ENCODE results near the gene MMP13. TPM values are rescaled to one million over a fixed set of nuclear protein-coding genes. Genes with fewer than 3 reads are reported as not detected.
"Not testable (repeated sequence)": the region's sequence is repeated elsewhere in the genome, so short reads cannot be mapped to it uniquely, and the experiment has no call there.

Gene MMP13
- total and polyA plus RNA-seq, 8 donors, result 0.87 TPM; not detected in 7

DNA sequence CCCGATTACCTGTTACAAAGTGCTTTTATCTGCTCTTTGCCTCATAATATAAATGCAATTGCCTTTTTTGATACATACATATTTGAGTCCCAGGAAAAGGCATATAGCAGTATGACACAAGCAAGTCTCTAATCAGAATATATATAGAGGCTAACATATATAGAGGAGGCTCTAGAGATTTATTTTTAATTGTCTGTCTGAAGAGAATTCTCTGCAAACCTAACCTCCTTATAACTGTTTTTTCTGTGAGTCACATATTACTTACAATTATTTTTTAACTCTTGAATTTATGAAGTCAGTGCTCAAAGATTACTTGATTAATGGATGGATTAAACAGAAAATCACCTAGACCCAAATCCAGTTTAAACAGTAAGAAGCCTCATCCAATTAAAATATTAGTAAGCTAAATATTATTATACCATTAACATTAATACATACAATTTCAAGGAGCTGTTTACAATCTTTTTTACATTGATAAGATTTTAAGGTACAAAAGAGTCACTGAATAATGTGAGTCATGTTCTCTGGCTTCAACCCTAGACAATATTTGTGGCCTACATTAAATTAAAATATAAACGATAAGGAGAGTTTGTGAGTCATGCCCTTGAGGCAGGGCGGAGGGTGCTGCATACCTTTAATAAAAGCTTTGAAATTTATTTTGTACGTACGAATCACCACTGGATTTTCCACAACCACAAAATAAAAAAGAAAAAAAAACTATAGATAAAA lies 19.2 kb upstream of the MMP13 start:
- peak; percentile 89 for ATAC-seq
- TF ChIP-seq, protein P1, sequence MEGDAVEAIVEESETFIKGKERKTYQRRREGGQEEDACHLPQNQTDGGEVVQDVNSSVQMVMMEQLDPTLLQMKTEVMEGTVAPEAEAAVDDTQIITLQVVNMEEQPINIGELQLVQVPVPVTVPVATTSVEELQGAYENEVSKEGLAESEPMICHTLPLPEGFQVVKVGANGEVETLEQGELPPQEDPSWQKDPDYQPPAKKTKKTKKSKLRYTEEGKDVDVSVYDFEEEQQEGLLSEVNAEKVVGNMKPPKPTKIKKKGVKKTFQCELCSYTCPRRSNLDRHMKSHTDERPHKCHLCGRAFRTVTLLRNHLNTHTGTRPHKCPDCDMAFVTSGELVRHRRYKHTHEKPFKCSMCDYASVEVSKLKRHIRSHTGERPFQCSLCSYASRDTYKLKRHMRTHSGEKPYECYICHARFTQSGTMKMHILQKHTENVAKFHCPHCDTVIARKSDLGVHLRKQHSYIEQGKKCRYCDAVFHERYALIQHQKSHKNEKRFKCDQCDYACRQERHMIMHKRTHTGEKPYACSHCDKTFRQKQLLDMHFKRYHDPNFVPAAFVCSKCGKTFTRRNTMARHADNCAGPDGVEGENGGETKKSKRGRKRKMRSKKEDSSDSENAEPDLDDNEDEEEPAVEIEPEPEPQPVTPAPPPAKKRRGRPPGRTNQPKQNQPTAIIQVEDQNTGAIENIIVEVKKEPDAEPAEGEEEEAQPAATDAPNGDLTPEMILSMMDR (IDR thresholded peaks at IDR 0.05), result no peak
- no peaks in the 10 kb centered on the region for H3K27me3 ChIP-seq
- intact Hi-C loops (cut with DNase I), result no loop called here
- H3K4me1 ChIP-seq, result no peaks in the 10 kb centered on the region
- no peak overlapping the region for H3K27ac ChIP-seq
- no peaks in the 10 kb centered on the region for H3K36me3 ChIP-seq
- no peaks in the 10 kb centered on the region for H3K9me3 ChIP-seq
- peak in 1 of 4 donors; percentile 33 for DNase-seq
- no peak overlapping the region for H3K4me3 ChIP-seq

DNA sequence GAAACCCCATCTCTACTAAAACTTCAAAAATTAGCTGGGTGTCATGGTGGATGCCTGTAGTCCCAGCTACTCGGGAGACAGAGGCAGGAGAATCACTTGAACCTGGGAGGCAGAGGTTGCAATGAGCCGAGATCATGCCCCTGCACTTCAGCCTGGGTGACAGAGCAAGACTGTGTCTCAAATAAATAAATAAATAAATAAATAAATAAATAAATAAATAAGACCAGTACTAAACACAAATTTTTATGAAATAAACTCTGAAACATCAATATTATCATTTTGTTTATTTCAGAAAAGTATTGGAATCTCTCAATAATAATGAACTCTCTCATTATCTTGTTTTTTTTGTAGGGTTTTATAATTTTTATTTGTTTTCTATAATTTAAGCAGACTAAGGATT lies 18.2 kb upstream of the MMP13 start:
- intact Hi-C loops (cut with DNase I); H3K9me3 ChIP-seq; DNase-seq; H3K27me3 ChIP-seq; H3K27ac ChIP-seq; H3K4me3 ChIP-seq; H3K36me3 ChIP-seq; H3K4me1 ChIP-seq; ATAC-seq: not testable (repeated sequence)

DNA sequence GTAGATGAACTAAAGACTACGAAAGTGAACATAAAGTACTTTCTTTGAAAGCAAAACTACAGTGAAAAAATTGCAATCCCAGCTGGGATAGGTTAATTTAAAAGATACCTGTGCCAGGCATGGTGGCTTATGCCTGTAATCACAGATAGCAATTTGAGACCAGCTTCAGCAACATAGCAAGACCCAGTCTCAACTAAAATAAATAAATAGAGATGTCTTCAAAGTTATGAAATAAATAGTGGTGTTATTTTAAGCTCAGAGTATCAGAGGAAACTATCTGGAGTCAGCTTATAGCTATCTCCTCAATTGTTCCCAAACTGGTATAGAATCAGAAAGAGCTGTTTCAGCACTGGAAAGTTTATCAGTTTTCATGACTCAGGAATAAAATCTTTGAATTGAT lies 17.3 kb upstream of the MMP13 start:
- Histone ChIP-seq H3K27ac (no peak overlapping the region), H3K9me3 (no peaks in the 10 kb centered on the region), H3K4me3 (no peak overlapping the region), H3K4me1 (no peaks in the 10 kb centered on the region), H3K36me3 (no peaks in the 10 kb centered on the region), H3K27me3 (no peaks in the 10 kb centered on the region)
- ATAC-seq, result no peak
- no peak for DNase-seq
- intact Hi-C loops (cut with DNase I), result no loop called here
- TF ChIP-seq, protein P1 (IDR thresholded peaks at IDR 0.05), result no peak

DNA sequence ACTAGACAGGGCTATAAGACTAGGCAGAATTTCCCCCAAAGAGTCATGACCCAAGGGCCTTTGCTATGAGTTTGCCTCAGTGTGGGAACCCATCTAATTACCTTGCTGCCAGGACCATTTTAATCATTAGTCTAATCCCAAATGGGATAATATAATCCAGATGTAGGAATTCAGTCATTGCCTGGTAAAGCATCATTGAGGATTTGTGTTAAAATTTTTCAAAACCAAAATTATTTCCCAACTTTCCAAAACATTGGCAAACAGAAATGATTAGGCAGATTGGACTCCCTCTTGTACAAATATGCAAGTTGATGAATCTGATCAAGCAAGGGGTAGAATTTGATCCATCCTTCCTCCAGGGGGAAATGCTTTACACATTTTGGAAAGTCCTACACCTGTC lies 16.2 kb upstream of the MMP13 start:
- Histone ChIP-seq H3K36me3 (no peaks in the 10 kb centered on the region), H3K4me3 (no peak overlapping the region), H3K27ac (no peak overlapping the region), H3K4me1 (no peaks in the 10 kb centered on the region), H3K27me3 (no peaks in the 10 kb centered on the region), H3K9me3 (no peaks in the 10 kb centered on the region)
- no peak for DNase-seq
- intact Hi-C loops (cut with DNase I), result no loop called here
- no peak for ATAC-seq
- TF ChIP-seq, protein P1 (IDR thresholded peaks at IDR 0.05), result no peak

DNA sequence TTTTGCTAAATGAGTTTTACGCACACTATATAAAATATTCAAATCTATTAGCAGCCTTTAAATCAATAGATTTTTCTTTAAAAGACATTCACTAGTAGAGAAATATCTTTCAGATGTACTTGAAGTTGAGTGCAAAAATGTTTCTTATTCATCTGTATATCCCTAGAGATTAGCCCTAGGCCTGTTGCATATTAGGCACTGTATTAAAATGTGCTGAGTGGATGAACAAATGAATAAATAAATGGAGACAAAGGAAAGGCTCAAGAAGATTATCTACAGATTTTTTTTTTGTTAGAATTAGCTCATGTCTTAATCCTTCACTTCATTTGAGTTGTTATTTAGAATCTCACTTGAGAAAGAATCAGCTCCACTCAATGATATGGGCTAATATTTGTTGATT lies 12.0 kb upstream of the MMP13 start:
- intact Hi-C loops (cut with DNase I), result no loop called here
- no peak for ATAC-seq
- TF ChIP-seq, protein P1 (IDR thresholded peaks at IDR 0.05), result no peak
- no peak overlapping the region for H3K4me3 ChIP-seq
- H3K9me3 ChIP-seq, result no peaks in the 10 kb centered on the region
- H3K4me1 ChIP-seq, result no peaks in the 10 kb centered on the region
- H3K36me3 ChIP-seq, result no peaks in the 10 kb centered on the region
- no peak for DNase-seq
- no peak overlapping the region for H3K27ac ChIP-seq
- H3K27me3 ChIP-seq, result no peaks in the 10 kb centered on the region

DNA sequence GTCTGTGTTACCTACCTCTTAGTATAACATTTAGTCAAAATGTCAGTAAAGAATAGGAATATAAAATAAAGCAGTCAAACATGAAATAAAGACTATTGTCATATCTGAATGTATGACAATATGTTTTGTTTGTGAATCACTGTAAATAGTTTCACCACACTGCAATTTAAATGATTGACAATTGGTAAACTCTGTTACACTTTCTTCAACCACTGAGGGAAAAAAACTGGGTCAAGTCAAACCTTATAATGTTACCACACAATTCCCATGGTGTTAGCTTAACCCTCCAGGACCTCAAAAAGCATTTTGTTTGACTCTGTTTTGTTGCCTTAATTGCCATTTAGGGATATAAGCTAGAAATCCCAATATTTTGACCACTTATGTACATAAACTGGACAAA lies 10.5 kb upstream of the MMP13 start:
- TF ChIP-seq, protein P1 (IDR thresholded peaks at IDR 0.05), result no peak
- no peaks in the 10 kb centered on the region for H3K36me3 ChIP-seq
- H3K27ac ChIP-seq, result no peak overlapping the region
- no peaks in the 10 kb centered on the region for H3K27me3 ChIP-seq
- DNase-seq, result no peak
- no peaks in the 10 kb centered on the region for H3K9me3 ChIP-seq
- intact Hi-C loops (cut with DNase I), result no loop called here
- no peaks in the 10 kb centered on the region for H3K4me1 ChIP-seq
- H3K4me3 ChIP-seq, result no peak overlapping the region
- ATAC-seq, result no peak

Data from left lung (tissue), 10 donors.